ENCODE results near the gene CDH2.

CDH2 gene

GRCh38 chr18:28152354-28152753 is 24.6 kb downstream of the CDH2 start:
- H3K27ac ChIP-seq (ENCODE audit: low read length) = no peak overlapping the region
- no peak for DNase-seq (ENCODE audit: low read depth, low spot score)

DNA sequence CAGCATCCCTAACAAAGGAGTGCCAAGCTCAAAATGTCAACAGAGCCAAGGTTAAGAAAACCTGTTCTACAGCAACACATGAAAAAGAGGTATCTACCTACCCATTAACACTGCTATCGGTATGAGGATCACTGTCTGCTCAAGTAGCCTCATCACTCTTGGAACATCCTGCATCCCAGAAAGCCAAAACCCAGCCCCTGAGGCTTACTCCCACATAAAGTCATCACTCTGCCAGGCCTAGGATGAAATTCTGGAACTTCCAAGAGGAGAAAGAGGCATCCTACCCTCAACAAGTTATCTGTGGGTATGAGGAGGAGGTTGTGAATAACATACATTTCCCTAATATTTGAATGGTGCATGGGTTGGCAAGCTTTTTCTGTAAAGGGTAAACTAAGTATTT is 25.5 kb downstream of the CDH2 start:
- WGBS (ENCODE audit: insufficient coverage, insufficient read length) = no CpG with 5 or more reads among the region's 1 CpG
- no peaks in the 10 kb centered on the region for H3K27me3 ChIP-seq (ENCODE audit: control insufficient read depth, insufficient read depth, low read length)
- H3K4me1 ChIP-seq (ENCODE audit: control insufficient read depth, insufficient read depth, low read length) = peaks cover 7% of the 10 kb centered on the region
- H3K4me3 ChIP-seq (ENCODE audit: low read length) = no peak overlapping the region
- no peak for DNase-seq (ENCODE audit: low read depth, low spot score)
- H3K9me3 ChIP-seq (ENCODE audit: control insufficient read depth, insufficient read depth, low read length) = no peaks in the 10 kb centered on the region
- no peak overlapping the region for H3K27ac ChIP-seq (ENCODE audit: low read length)
- no peaks in the 10 kb centered on the region for H3K36me3 ChIP-seq (ENCODE audit: control insufficient read depth, insufficient read depth, low read length)

More at GRCh38 chr18:28152354-28152753, 24.6 kb downstream of the CDH2 start:
- peaks cover 7% of the 10 kb centered on the region for H3K4me1 ChIP-seq (ENCODE audit: control insufficient read depth, insufficient read depth, low read length)
- no peaks in the 10 kb centered on the region for H3K36me3 ChIP-seq (ENCODE audit: control insufficient read depth, insufficient read depth, low read length)
- H3K9me3 ChIP-seq (ENCODE audit: control insufficient read depth, insufficient read depth, low read length) = no peaks in the 10 kb centered on the region
- WGBS (ENCODE audit: insufficient coverage, insufficient read length) = no CpG with 5 or more reads among the region's 4 CpGs
- no peak overlapping the region for H3K4me3 ChIP-seq (ENCODE audit: low read length)
- H3K27me3 ChIP-seq (ENCODE audit: control insufficient read depth, insufficient read depth, low read length) = no peaks in the 10 kb centered on the region

DNA sequence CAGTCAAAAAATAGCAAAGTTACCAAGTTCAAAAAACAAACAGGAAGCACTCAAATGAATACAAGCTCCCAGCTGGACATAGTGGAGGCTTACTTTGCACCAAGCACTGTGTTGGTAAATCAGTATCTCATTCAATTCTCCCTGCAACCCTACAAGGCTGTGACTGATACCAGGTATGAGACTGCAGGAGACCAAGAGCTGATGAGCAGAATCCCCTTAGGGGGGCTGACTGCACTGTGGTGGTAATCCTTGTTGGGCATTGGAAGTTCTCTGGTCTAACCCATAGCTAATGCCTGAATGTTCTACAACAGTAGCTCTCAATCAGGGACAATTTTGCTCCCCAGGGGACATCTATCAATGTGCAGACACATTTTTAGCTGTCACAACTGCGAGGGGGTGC is 26.0 kb downstream of the CDH2 start:
- Histone ChIP-seq H3K4me1 (ENCODE audit: control insufficient read depth, insufficient read depth, low read length) (peaks cover 7% of the 10 kb centered on the region), H3K36me3 (ENCODE audit: control insufficient read depth, insufficient read depth, low read length) (no peaks in the 10 kb centered on the region), H3K27me3 (ENCODE audit: control insufficient read depth, insufficient read depth, low read length) (no peaks in the 10 kb centered on the region), H3K4me3 (ENCODE audit: low read length) (no peak overlapping the region), H3K9me3 (ENCODE audit: control insufficient read depth, insufficient read depth, low read length) (no peaks in the 10 kb centered on the region), H3K27ac (ENCODE audit: low read length) (no peak overlapping the region)
- no CpG with 5 or more reads among the region's 1 CpG for WGBS (ENCODE audit: insufficient coverage, insufficient read length)
- DNase-seq (ENCODE audit: low read depth, low spot score) = no peak

DNA sequence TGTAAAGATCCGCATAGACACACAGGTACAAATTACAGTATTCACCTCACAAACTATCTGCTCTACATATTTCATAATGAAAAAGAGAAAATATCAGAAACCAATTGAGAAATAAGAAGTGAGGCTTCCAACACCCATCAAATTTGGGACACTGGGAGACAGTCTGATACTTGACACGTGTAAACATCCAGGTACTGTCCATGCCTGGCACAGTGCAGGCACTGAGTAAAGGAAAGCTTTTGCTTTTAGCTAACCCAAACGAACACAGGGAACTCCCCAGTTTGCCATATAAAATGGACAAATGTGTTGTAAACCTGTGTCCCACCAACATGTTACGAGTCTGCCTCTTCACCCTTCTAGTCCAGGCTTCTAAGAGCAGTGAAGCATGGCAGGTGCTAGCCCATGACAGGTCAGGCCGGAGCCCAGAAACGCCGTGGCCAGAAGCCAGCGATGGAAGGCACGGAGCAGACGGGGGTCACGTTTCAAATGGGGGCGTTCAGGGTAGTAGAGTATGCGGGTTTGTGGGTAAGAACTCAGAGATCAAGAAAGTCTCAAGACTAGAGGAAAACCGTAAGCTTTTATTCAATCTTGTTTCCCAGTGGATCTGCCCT is 27.0 kb downstream of the CDH2 start:
- Histone ChIP-seq H3K4me1 (ENCODE audit: control insufficient read depth, insufficient read depth, low read length) (peaks cover 7% of the 10 kb centered on the region), H3K27me3 (ENCODE audit: control insufficient read depth, insufficient read depth, low read length) (no peaks in the 10 kb centered on the region), H3K27ac (ENCODE audit: low read length) (no peak overlapping the region), H3K4me3 (ENCODE audit: low read length) (no peak overlapping the region), H3K9me3 (ENCODE audit: control insufficient read depth, insufficient read depth, low read length) (no peaks in the 10 kb centered on the region), H3K36me3 (ENCODE audit: control insufficient read depth, insufficient read depth, low read length) (no peaks in the 10 kb centered on the region)
- no peak for DNase-seq (ENCODE audit: low read depth, low spot score)
- WGBS (ENCODE audit: insufficient coverage, insufficient read length) = no CpG with 5 or more reads among the region's 14 CpGs

GRCh38 chr18:28147674-28148171 is 29.2 kb downstream of the CDH2 start:
- H3K36me3 ChIP-seq (ENCODE audit: control insufficient read depth, insufficient read depth, low read length) = no peaks in the 10 kb centered on the region
- no peak for DNase-seq (ENCODE audit: low read depth, low spot score)
- H3K27ac ChIP-seq (ENCODE audit: low read length) = no peak overlapping the region
- no peaks in the 10 kb centered on the region for H3K9me3 ChIP-seq (ENCODE audit: control insufficient read depth, insufficient read depth, low read length)
- H3K4me3 ChIP-seq (ENCODE audit: low read length) = no peak overlapping the region
- no CpG with 5 or more reads among the region's 5 CpGs for WGBS (ENCODE audit: insufficient coverage, insufficient read length)
- H3K4me1 ChIP-seq (ENCODE audit: control insufficient read depth, insufficient read depth, low read length) = peaks cover 6% of the 10 kb centered on the region
- H3K27me3 ChIP-seq (ENCODE audit: control insufficient read depth, insufficient read depth, low read length) = no peaks in the 10 kb centered on the region

- H3K27me3 ChIP-seq (ENCODE audit: control insufficient read depth, insufficient read depth, low read length) = no peaks in the 10 kb centered on the region
- H3K9me3 ChIP-seq (ENCODE audit: control insufficient read depth, insufficient read depth, low read length) = no peaks in the 10 kb centered on the region
- no peak overlapping the region for H3K27ac ChIP-seq (ENCODE audit: low read length)
- no peak for DNase-seq (ENCODE audit: low read depth, low spot score)
- no peaks in the 10 kb centered on the region for H3K4me1 ChIP-seq (ENCODE audit: control insufficient read depth, insufficient read depth, low read length)
- no peak overlapping the region for H3K4me3 ChIP-seq (ENCODE audit: low read length)
- WGBS (ENCODE audit: insufficient coverage, insufficient read length) = no CpG with 5 or more reads among the region's 2 CpGs
- H3K36me3 ChIP-seq (ENCODE audit: control insufficient read depth, insufficient read depth, low read length) = no peaks in the 10 kb centered on the region
Observed at GRCh38 chr18:28143725-28144124, 33.2 kb downstream of the CDH2 start.

DNA sequence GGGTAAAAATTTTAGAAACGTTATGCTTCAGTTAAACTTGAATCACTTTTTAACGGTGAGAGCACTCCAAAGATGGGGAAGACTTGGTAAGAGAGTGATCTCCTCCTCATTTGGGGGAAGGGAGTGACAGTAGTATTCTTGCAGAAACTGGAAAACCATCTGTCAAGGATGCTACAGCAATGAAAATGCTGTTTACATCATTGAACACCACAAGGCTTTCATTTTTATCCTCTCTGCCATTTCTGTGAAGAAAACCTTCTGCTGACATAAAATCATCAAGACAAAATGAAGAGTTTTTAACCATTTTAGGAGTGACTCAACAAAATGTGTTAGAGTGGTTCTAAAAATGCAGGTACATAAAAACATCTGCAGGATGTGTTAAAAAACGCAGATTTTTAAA is 38.1 kb downstream of the CDH2 start:
- WGBS (ENCODE audit: insufficient coverage, insufficient read length) = no CpG with 5 or more reads among the region's 3 CpGs
- Histone ChIP-seq H3K36me3 (ENCODE audit: control insufficient read depth, insufficient read depth, low read length) (no peaks in the 10 kb centered on the region), H3K27me3 (ENCODE audit: control insufficient read depth, insufficient read depth, low read length) (no peaks in the 10 kb centered on the region), H3K9me3 (ENCODE audit: control insufficient read depth, insufficient read depth, low read length) (no peaks in the 10 kb centered on the region), H3K4me1 (ENCODE audit: control insufficient read depth, insufficient read depth, low read length) (no peaks in the 10 kb centered on the region), H3K27ac (ENCODE audit: low read length) (no peak overlapping the region), H3K4me3 (ENCODE audit: low read length) (no peak overlapping the region)
- DNase-seq (ENCODE audit: low read depth, low spot score) = no peak

GRCh38 chr18:28136071-28136470 is 40.9 kb downstream of the CDH2 start:
- no peak overlapping the region for H3K27ac ChIP-seq (ENCODE audit: low read length)
- H3K27me3 ChIP-seq (ENCODE audit: control insufficient read depth, insufficient read depth, low read length) = no peaks in the 10 kb centered on the region
- no peaks in the 10 kb centered on the region for H3K4me1 ChIP-seq (ENCODE audit: control insufficient read depth, insufficient read depth, low read length)
- H3K4me3 ChIP-seq (ENCODE audit: low read length) = no peak overlapping the region
- no CpG with 5 or more reads among the region's 4 CpGs for WGBS (ENCODE audit: insufficient coverage, insufficient read length)
- no peak for DNase-seq (ENCODE audit: low read depth, low spot score)
- no peaks in the 10 kb centered on the region for H3K36me3 ChIP-seq (ENCODE audit: control insufficient read depth, insufficient read depth, low read length)
- H3K9me3 ChIP-seq (ENCODE audit: control insufficient read depth, insufficient read depth, low read length) = no peaks in the 10 kb centered on the region

DNA sequence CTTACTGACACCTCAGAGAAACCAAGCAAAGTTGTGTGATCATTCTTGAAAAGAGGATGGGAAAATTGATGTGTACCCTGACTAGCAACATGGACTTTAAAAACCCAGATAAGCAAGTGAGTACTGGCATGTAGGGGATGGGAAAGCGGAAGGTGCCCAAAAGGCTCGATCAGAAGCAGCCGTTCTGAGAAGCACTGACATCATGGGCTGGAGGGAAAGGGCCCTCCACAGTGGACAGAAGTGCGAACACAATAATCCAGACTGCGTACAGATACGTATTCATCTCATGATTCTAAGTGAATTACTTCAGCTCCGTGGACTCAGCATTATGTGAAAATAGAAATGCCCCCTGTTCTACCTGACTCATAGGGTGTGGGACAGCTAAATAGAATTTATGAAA is 42.2 kb downstream of the CDH2 start:
- H3K36me3 ChIP-seq (ENCODE audit: control insufficient read depth, insufficient read depth, low read length) = no peaks in the 10 kb centered on the region
- no peak for DNase-seq (ENCODE audit: low read depth, low spot score)
- H3K27me3 ChIP-seq (ENCODE audit: control insufficient read depth, insufficient read depth, low read length) = no peaks in the 10 kb centered on the region
- WGBS (ENCODE audit: insufficient coverage, insufficient read length) = no CpG with 5 or more reads among the region's 7 CpGs
- H3K4me3 ChIP-seq (ENCODE audit: low read length) = no peak overlapping the region
- no peaks in the 10 kb centered on the region for H3K9me3 ChIP-seq (ENCODE audit: control insufficient read depth, insufficient read depth, low read length)
- H3K27ac ChIP-seq (ENCODE audit: low read length) = no peak overlapping the region
- no peaks in the 10 kb centered on the region for H3K4me1 ChIP-seq (ENCODE audit: control insufficient read depth, insufficient read depth, low read length)

GRCh38 chr18:28132084-28132483 is 44.8 kb downstream of the CDH2 start:
- no CpG with 5 or more reads among the region's 5 CpGs for WGBS (ENCODE audit: insufficient coverage, insufficient read length)
- Histone ChIP-seq H3K27ac (ENCODE audit: low read length) (no peak overlapping the region), H3K4me3 (ENCODE audit: low read length) (no peak overlapping the region), H3K9me3 (ENCODE audit: control insufficient read depth, insufficient read depth, low read length) (no peaks in the 10 kb centered on the region), H3K36me3 (ENCODE audit: control insufficient read depth, insufficient read depth, low read length) (no peaks in the 10 kb centered on the region), H3K27me3 (ENCODE audit: control insufficient read depth, insufficient read depth, low read length) (no peaks in the 10 kb centered on the region), H3K4me1 (ENCODE audit: control insufficient read depth, insufficient read depth, low read length) (no peaks in the 10 kb centered on the region)
- DNase-seq (ENCODE audit: low read depth, low spot score) = no peak

- no peaks in the 10 kb centered on the region for H3K4me1 ChIP-seq (ENCODE audit: control insufficient read depth, insufficient read depth, low read length)
- DNase-seq (ENCODE audit: low read depth, low spot score) = no peak
- H3K27ac ChIP-seq (ENCODE audit: low read length) = no peak overlapping the region
- no peaks in the 10 kb centered on the region for H3K27me3 ChIP-seq (ENCODE audit: control insufficient read depth, insufficient read depth, low read length)
- no peak overlapping the region for H3K4me3 ChIP-seq (ENCODE audit: low read length)
- no CpG with 5 or more reads among the region's 3 CpGs for WGBS (ENCODE audit: insufficient coverage, insufficient read length)
- no peaks in the 10 kb centered on the region for H3K36me3 ChIP-seq (ENCODE audit: control insufficient read depth, insufficient read depth, low read length)
- no peaks in the 10 kb centered on the region for H3K9me3 ChIP-seq (ENCODE audit: control insufficient read depth, insufficient read depth, low read length)
Observed at GRCh38 chr18:28128659-28128980, 48.3 kb downstream of the CDH2 start.
